Astrocyte of the cerebellum (primary cell): ENCODE data around the gene CDKL2.
"Not testable (repeated sequence)": the region's sequence is repeated elsewhere in the genome, so short reads cannot be mapped to it uniquely, and the experiment has no call there.

ENCODE experiments used
- DNase-seq: peaks from one replicate; pipeline ENCODE4 v3.0.0-alpha.2; 2011; ENCODE audit warnings: low read depth
- H3K4me3 ChIP-seq: 2 replicates; pipeline ENCODE4 v1.5.1; 2011; ENCODE audit warnings: mild to moderate bottlenecking, low read depth, low read length, moderate library complexity
- CTCF ChIP-seq: IDR thresholded peaks from 2 replicates; pipeline ENCODE4 v1.5.1; 2012; ENCODE audit warnings: low read length, low read depth, moderate library complexity, mild to moderate bottlenecking; ENCODE audit errors: missing control alignments
- in situ Hi-C: cut with HindIII; loops from 2 replicates; pipeline ENCODE4 v1.10.0; 2017; ENCODE audit warnings: low sequenced_read_pairs

Gene CDKL2

DNA sequence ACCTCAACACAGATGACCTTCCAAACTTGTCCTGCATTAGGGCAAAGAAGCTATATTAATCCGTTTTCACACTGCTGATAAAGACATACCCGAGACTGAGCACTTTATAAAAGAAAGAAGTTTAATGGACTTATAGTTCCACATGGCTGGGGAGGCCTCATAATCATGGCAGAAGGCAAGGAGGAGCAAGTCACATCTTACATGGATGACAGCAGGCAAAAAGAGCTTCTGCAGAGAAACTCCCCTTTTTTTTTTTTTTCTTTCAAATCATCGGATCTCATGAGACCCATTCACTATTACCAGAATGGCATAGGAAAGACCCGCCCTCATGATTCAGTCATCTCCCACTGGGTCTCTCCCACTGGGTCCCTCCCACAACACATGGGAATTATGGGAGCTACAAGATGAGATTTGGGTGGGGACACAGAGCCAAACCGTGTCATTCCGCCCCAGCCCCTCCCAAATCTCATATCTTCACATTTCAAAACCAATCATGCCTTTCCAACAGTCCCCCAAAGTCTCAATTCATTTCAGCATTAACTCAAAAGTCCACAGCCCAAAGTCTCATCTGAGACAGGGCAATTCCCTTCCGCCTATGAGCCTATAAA, 98.7 kb downstream of the CDKL2 start:
- in situ Hi-C loops, H3K4me3 ChIP-seq, DNase-seq: not testable (repeated sequence)

GRCh38 chr4:75530556-75531322, 99.6 kb downstream of the CDKL2 start:
- DNase-seq = no peak
- TF ChIP-seq CTCF = no peak
- in situ Hi-C loops = no loop called here
- H3K4me3 ChIP-seq = no peak overlapping the region
